H9 (cell line): ENCODE measurements around the gene SKAP1. TPM values are rescaled to one million over a fixed set of nuclear protein-coding genes. Genes with fewer than 3 reads are reported as not detected.

ENCODE experiments used
- DNase-seq: peaks from one replicate; pipeline ENCODE4 v3.0.0-alpha.2; 2017
- H2AFZ ChIP-seq: one replicate; pipeline ENCODE4 v1.6.1; 2013; ENCODE audit warnings: mild to moderate bottlenecking, low read length, control low read depth, moderate library complexity
- H2AK5ac ChIP-seq: 2 replicates; pipeline ENCODE4 v1.6.1; 2013; ENCODE audit warnings: low read length, control low read depth, mixed read lengths; ENCODE audit not compliant: insufficient read length
- H2BK120ac ChIP-seq: one replicate; pipeline ENCODE4 v1.6.1; 2013; ENCODE audit warnings: low read depth, mild to moderate bottlenecking, low read length, control low read depth, inconsistent platforms; ENCODE audit not compliant: poor library complexity, severe bottlenecking
- H2BK12ac ChIP-seq: 2 replicates; pipeline ENCODE4 v1.6.1; 2013; ENCODE audit warnings: low read length, control low read depth, mixed read lengths, low read depth; ENCODE audit not compliant: insufficient read length
- H2BK15ac ChIP-seq: 2 replicates; pipeline ENCODE4 v1.6.1; 2013; ENCODE audit warnings: low read depth, low read length, control low read depth
- H2BK20ac ChIP-seq: one replicate; pipeline ENCODE4 v1.6.1; 2013; ENCODE audit warnings: low read depth, mild to moderate bottlenecking, low read length, control low read depth, inconsistent platforms; ENCODE audit not compliant: poor library complexity, severe bottlenecking
- H2BK5ac ChIP-seq: 2 replicates; pipeline ENCODE4 v1.6.1; 2013; ENCODE audit warnings: low read length, control low read depth, mixed read lengths; ENCODE audit not compliant: insufficient read length
- H3K14ac ChIP-seq: 2 replicates; pipeline ENCODE4 v1.6.1; 2013; ENCODE audit warnings: low read length, control low read depth; ENCODE audit not compliant: insufficient read depth
- H3K18ac ChIP-seq: 2 replicates; pipeline ENCODE4 v1.6.1; 2013; ENCODE audit warnings: low read depth, mild to moderate bottlenecking, mixed read lengths, low read length, control low read depth; ENCODE audit not compliant: insufficient read length
- H3K23ac ChIP-seq: 2 replicates; pipeline ENCODE4 v1.6.1; 2013; ENCODE audit warnings: low read length, control low read depth, mixed read lengths, low read depth; ENCODE audit not compliant: insufficient read length
- H3K23me2 ChIP-seq: 2 replicates; pipeline ENCODE4 v1.6.1; 2013; ENCODE audit warnings: low read depth, mild to moderate bottlenecking, mixed read lengths, low read length, control low read depth; ENCODE audit not compliant: insufficient read length, poor library complexity, severe bottlenecking
- H3K27ac ChIP-seq: 2 replicates; pipeline ENCODE4 v1.5.1; 2013; ENCODE audit warnings: low read length, control low read depth, mixed read lengths, low read depth; ENCODE audit not compliant: insufficient read length
- H3K27me3 ChIP-seq: 2 replicates; pipeline ENCODE4 v1.6.1; 2013; ENCODE audit warnings: low read length, control low read depth, inconsistent platforms; ENCODE audit not compliant: insufficient read depth
- H3K4ac ChIP-seq: 2 replicates; pipeline ENCODE4 v1.6.1; 2013; ENCODE audit warnings: low read depth, mild to moderate bottlenecking, control low read depth, inconsistent platforms, low read length, moderate library complexity
- H3K4me1 ChIP-seq: 2 replicates; pipeline ENCODE4 v1.6.1; 2013; ENCODE audit warnings: low read length, control low read depth, inconsistent platforms; ENCODE audit not compliant: insufficient read depth
- H3K4me2 ChIP-seq: 2 replicates; pipeline ENCODE4 v1.6.1; 2013; ENCODE audit warnings: low read length, control low read depth, mixed read lengths; ENCODE audit not compliant: insufficient read length, insufficient read depth
- H3K56ac ChIP-seq: 2 replicates; pipeline ENCODE4 v1.6.1; 2013; ENCODE audit warnings: low read depth, mild to moderate bottlenecking, mixed read lengths, low read length, control low read depth; ENCODE audit not compliant: insufficient read length
- H3K79me1 ChIP-seq: 2 replicates; pipeline ENCODE4 v1.6.1; 2013; ENCODE audit warnings: low read depth, mild to moderate bottlenecking, moderate library complexity, low read length, control low read depth, inconsistent platforms; ENCODE audit not compliant: insufficient read depth, poor library complexity, severe bottlenecking
- H3K79me2 ChIP-seq: 2 replicates; pipeline ENCODE4 v1.6.1; 2013; ENCODE audit warnings: low read length, control low read depth, inconsistent platforms; ENCODE audit not compliant: insufficient read depth
- H3K9ac ChIP-seq: 2 replicates; pipeline ENCODE4 v1.6.1; 2013; ENCODE audit warnings: low read length, control low read depth, mixed read lengths; ENCODE audit not compliant: insufficient read length; ENCODE audit errors: extremely low read depth
- H3K9me3 ChIP-seq: one replicate; pipeline ENCODE4 v1.6.1; 2013; ENCODE audit warnings: low read depth, low read length, inconsistent platforms; ENCODE audit not compliant: control insufficient read depth
- H3T11ph ChIP-seq: one replicate; pipeline ENCODE4 v1.6.1; 2013; ENCODE audit warnings: mild to moderate bottlenecking, low read length, control low read depth, inconsistent platforms
- H4K20me1 ChIP-seq: one replicate; pipeline ENCODE4 v1.6.1; 2013; ENCODE audit not compliant: control insufficient read depth, insufficient read length, insufficient read depth
- H4K5ac ChIP-seq: 2 replicates; pipeline ENCODE4 v1.6.1; 2013; ENCODE audit warnings: low read depth, mild to moderate bottlenecking, mixed read lengths, low read length, control low read depth; ENCODE audit not compliant: insufficient read length
- H4K8ac ChIP-seq: replicated peaks from 2 replicates; pipeline ENCODE4 v1.6.1; 2013; ENCODE audit warnings: low read length, control low read depth, mixed read lengths, low read depth; ENCODE audit not compliant: insufficient read length
- H4K91ac ChIP-seq: 2 replicates; pipeline ENCODE4 v1.6.1; 2013; ENCODE audit warnings: low read depth, mild to moderate bottlenecking, moderate library complexity, mixed read lengths, low read length, control low read depth; ENCODE audit not compliant: insufficient read length
- H3K27ac Mint-ChIP-seq, 3 experiments: 2 replicates in 2 of 3; 3 replicates in 1 of 3; pipeline ENCODE4 v1.8.0; 2020 to 2021; ENCODE audit warnings: mixed read lengths in 3 of 3, mild to moderate bottlenecking in 1 of 3, moderate library complexity in 1 of 3
- H3K27me3 Mint-ChIP-seq: 2 replicates; pipeline ENCODE4 v1.8.0; 2021; ENCODE audit warnings: low read depth, mild to moderate bottlenecking, moderate library complexity, mixed read lengths
- H3K36me3 Mint-ChIP-seq, 3 experiments: 2 replicates in 2 of 3; 3 replicates in 1 of 3; pipeline ENCODE4 v1.8.0; 2020 to 2021; ENCODE audit warnings: low read depth in 3 of 3, mixed read lengths in 3 of 3; ENCODE audit not compliant: insufficient read depth in 1 of 3
- H3K4me1 Mint-ChIP-seq, 2 experiments: 2 replicates each; pipeline ENCODE4 v1.8.0; 2020; ENCODE audit warnings: mixed read lengths in 2 of 2
- H3K4me3 Mint-ChIP-seq, 2 experiments: 2 replicates in 1 of 2; 3 replicates in 1 of 2; pipeline ENCODE4 v1.8.0; 2020 to 2021; ENCODE audit warnings: mild to moderate bottlenecking in 2 of 2, mixed read lengths in 2 of 2, moderate library complexity in 1 of 2
- H3K9me3 Mint-ChIP-seq, 2 experiments: 2 replicates in 1 of 2; 3 replicates in 1 of 2; pipeline ENCODE4 v1.8.0; 2020; ENCODE audit warnings: mild to moderate bottlenecking in 2 of 2, mixed read lengths in 2 of 2, moderate library complexity in 1 of 2
- WGBS: extraction: QIAGEN DNeasy Blood & Tissue Kit; methylation state at CpG from one replicate; pipeline ENCODE4 v1.1.7; 2013; ENCODE audit warnings: missing lambda C conversion rate, low lambda C conversion rate, mixed read lengths; ENCODE audit not compliant: insufficient read length; ENCODE audit errors: extremely low coverage; 5-methylcytosine and 5-hydroxymethylcytosine counted together
- total RNA-seq: library from RNA; stranded (reverse); gene quantifications from 2 replicates; pipeline ENCODE4 v1.2.1, GENCODE V29; 2021
- TF ChIP-seq, protein P1 (sequence below): fragments of 200-600 bp; sonication (generic); conservative IDR thresholded peaks from 3 replicates; pipeline ENCODE4 v1.8.0; 2021; ENCODE audit warnings: antibody characterized with exemption, mild to moderate bottlenecking

Gene SKAP1
- total RNA-seq, 1 experiment from 2014 or later = not detected

- WGBS = no CpG with 5 or more reads among the region's 7 CpGs
- Mint-ChIP-seq H3K9me3 (peaks cover 0 to 8% of the 10 kb centered on the region in 2 experiments; a peak in 4 of 5 replicates), H3K27me3 (peaks cover 8% of the 10 kb centered on the region), H3K27ac (no peak overlapping the region), H3K4me3 (no peak overlapping the region), H3K36me3 (no peaks in the 10 kb centered on the region; a peak in 1 of 7 replicates), H3K4me1 (peaks cover 12 to 18% of the 10 kb centered on the region in 2 experiments)
- Histone ChIP-seq H4K5ac (no peak overlapping the region), H2AFZ (no peak overlapping the region), H3T11ph (no peak overlapping the region), H3K27ac (no peak overlapping the region), H3K18ac (no peak overlapping the region), H3K14ac (no peak overlapping the region), H4K20me1 (no peaks in the 10 kb centered on the region), H2BK120ac (no peak overlapping the region), H3K4me1 (peaks cover 4% of the 10 kb centered on the region; the same call in 1 of the 2 replicates), H3K9ac (no peak overlapping the region), H4K91ac (no peak overlapping the region), H2BK12ac (no peak overlapping the region), H2BK15ac (no peak overlapping the region), H3K4me2 (no peak overlapping the region), H3K23me2 (peaks cover 8% of the 10 kb centered on the region), H3K56ac (no peak overlapping the region), H3K23ac (no peak overlapping the region), H3K4ac (no peak overlapping the region), H3K79me1 (no peaks in the 10 kb centered on the region), H2AK5ac (no peak overlapping the region), H2BK5ac (no peak overlapping the region), H3K9me3 (no peaks in the 10 kb centered on the region), H2BK20ac (no peak overlapping the region), H3K79me2 (peaks cover 10% of the 10 kb centered on the region; the same call in 1 of the 2 replicates), H4K8ac (no peak overlapping the region), H3K27me3 (no peaks in the 10 kb centered on the region)
- no peak for DNase-seq
- TF ChIP-seq, protein P1, sequence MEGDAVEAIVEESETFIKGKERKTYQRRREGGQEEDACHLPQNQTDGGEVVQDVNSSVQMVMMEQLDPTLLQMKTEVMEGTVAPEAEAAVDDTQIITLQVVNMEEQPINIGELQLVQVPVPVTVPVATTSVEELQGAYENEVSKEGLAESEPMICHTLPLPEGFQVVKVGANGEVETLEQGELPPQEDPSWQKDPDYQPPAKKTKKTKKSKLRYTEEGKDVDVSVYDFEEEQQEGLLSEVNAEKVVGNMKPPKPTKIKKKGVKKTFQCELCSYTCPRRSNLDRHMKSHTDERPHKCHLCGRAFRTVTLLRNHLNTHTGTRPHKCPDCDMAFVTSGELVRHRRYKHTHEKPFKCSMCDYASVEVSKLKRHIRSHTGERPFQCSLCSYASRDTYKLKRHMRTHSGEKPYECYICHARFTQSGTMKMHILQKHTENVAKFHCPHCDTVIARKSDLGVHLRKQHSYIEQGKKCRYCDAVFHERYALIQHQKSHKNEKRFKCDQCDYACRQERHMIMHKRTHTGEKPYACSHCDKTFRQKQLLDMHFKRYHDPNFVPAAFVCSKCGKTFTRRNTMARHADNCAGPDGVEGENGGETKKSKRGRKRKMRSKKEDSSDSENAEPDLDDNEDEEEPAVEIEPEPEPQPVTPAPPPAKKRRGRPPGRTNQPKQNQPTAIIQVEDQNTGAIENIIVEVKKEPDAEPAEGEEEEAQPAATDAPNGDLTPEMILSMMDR = no peak
Observed at GRCh38 chr17:48104440-48104839, 325.6 kb downstream of the SKAP1 start.
